Gastroesophageal sphincter (tissue), 4 donors: ENCODE results near the gene FBLIM1. TPM values are rescaled to one million over a fixed set of nuclear protein-coding genes. Genes with fewer than 3 reads are reported as not detected.

Experiments
- ATAC-seq: fragments of 150-250 bp; one replicate; pipeline ENCODE4 v1.9.1; 2016; ENCODE audit warnings: mild to moderate bottlenecking, moderate library complexity
- H3K27ac ChIP-seq, 4 donors: fragments of 200-600 bp; sonication (generic) in 3 of 4; 1 replicate in 3 of 4; 2 replicates in 1 of 4; pipeline ENCODE4 v1.5.1; 2016 to 2019
- H3K27me3 ChIP-seq: fragments of 200-600 bp; sonication (generic); one replicate; pipeline ENCODE4 v1.5.1; 2019
- H3K36me3 ChIP-seq, 2 donors: fragments of 200-600 bp; sonication (generic); one replicate each; pipeline ENCODE4 v1.5.1; 2019; ENCODE audit warnings: control low read depth in 1 of 2
- H3K4me1 ChIP-seq, 3 donors: fragments of 200-600 bp; sonication (generic); 1 replicate in 2 of 3; 2 replicates in 1 of 3; pipeline ENCODE4 v1.5.1; 2016 to 2019; ENCODE audit warnings: control low read depth in 2 of 3
- H3K4me3 ChIP-seq, 2 donors: fragments of 200-600 bp; sonication (generic); one replicate each; pipeline ENCODE4 v1.5.1; 2019; ENCODE audit warnings: mild to moderate bottlenecking in 1 of 2, moderate library complexity in 1 of 2
- H3K9me3 ChIP-seq, 3 donors: fragments of 200-600 bp; sonication (generic); one replicate each; pipeline ENCODE4 v1.5.1; 2017 to 2019; ENCODE audit warnings: control low read depth in 2 of 3
- EP300 ChIP-seq: sonication (generic); formaldehyde crosslinking; IDR thresholded peaks from one replicate; pipeline ENCODE4 v1.6.1; 2017; ENCODE audit warnings: antibody characterized with exemption, mild to moderate bottlenecking
- POLR2A ChIP-seq, 2 donors: fragments of 450-650 bp; IDR thresholded peaks; one replicate each; pipeline ENCODE4 v1.6.1; 2017; ENCODE audit warnings: antibody characterized with exemption in 2 of 2, mild to moderate bottlenecking in 2 of 2, moderate library complexity in 1 of 2
- POLR2AphosphoS5 ChIP-seq: sonication (generic); formaldehyde crosslinking; IDR thresholded peaks from one replicate; pipeline ENCODE4 v1.6.1; 2017; ENCODE audit warnings: antibody characterized with exemption
- WGBS, 2 donors: methylation state at CpG; one replicate each; pipeline ENCODE4 v1.1.5; 2018; ENCODE audit warnings: low coverage in 1 of 2; 5-methylcytosine and 5-hydroxymethylcytosine counted together
- total RNA-seq, 4 donors: library from RNA; depleted of rRNA; stranded (reverse); fragments of >200 nt; gene quantifications; one replicate each; pipeline ENCODE4 v1.1.0, GENCODE V29; 2016
- TF ChIP-seq, protein P1 (sequence below), 4 experiments: fragments of 200-600 bp in 2 of 4; fragments of 450-650 bp in 2 of 4; sonication (generic) in 1 of 4; IDR thresholded peaks; one replicate each; pipeline ENCODE4 v1.5.1; 2017 to 2019; ENCODE audit warnings: antibody characterized with exemption in 4 of 4, mild to moderate bottlenecking in 2 of 4, moderate library complexity in 2 of 4

The FBLIM1 gene
- total RNA-seq, 4 donors from 2014 or later = 40.4 to 106 (median 47.0) TPM

DNA sequence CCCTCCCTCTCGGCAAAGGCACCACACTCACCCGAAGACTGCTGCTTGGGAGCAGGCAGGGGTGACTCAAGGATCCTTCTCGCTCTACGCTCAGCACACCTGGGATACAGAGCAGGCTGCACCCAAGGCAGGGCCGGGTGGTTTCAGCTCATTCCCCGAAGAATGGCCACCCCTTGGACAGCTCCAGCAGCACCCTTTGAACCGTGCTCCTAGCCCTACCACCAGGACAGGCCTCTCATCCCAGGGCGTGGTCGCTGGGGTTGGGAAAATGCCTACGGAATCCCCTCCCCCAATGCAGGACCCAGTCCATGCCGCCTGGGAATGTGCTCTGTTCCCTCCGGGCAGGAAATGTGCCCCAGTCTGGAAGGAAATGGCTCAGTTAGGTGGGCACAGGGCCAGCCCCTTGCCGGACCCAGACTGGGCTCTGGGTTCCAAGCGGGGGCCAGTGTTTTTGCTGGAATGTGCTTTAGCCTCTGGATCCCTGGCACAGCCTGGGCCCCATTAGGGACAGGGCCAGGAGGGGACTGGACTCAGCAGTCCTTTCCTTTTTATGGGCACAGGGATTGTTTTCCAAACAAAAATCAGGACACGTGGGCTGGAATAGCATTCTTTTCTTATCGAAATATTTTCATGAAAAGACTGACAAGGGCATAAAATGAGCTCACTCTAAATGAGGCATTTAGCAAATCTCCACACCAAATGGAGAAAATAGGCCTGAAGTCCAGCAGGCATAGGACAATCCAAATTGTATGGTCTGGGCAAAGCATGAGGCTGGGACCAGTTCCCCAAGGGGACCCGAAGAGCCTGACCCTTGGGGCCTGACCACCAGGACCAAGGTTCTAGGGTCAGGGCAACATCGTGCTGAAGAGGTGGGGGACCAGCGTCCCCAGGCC lies 8.9 kb upstream of the FBLIM1 start:
- ATAC-seq = peak; percentile 56

GRCh38 chr1:15750924-15751323 lies 7.7 kb upstream of the FBLIM1 start:
- H3K27ac ChIP-seq = no peak overlapping the region

More for the DNA sequence above, 8.9 kb upstream of the FBLIM1 start:
- 47% methylated on average over 5 of the region's 19 CpGs; no CpG with 5 or more reads in 1 of the 2 donors for WGBS, 2 donors
- TF ChIP-seq POLR2AphosphoS5 (no peak), POLR2A (IDR thresholded peaks at IDR 0.05) (no peak), EP300 (no peak)
- TF ChIP-seq, protein P1, sequence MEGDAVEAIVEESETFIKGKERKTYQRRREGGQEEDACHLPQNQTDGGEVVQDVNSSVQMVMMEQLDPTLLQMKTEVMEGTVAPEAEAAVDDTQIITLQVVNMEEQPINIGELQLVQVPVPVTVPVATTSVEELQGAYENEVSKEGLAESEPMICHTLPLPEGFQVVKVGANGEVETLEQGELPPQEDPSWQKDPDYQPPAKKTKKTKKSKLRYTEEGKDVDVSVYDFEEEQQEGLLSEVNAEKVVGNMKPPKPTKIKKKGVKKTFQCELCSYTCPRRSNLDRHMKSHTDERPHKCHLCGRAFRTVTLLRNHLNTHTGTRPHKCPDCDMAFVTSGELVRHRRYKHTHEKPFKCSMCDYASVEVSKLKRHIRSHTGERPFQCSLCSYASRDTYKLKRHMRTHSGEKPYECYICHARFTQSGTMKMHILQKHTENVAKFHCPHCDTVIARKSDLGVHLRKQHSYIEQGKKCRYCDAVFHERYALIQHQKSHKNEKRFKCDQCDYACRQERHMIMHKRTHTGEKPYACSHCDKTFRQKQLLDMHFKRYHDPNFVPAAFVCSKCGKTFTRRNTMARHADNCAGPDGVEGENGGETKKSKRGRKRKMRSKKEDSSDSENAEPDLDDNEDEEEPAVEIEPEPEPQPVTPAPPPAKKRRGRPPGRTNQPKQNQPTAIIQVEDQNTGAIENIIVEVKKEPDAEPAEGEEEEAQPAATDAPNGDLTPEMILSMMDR (IDR thresholded peaks at IDR 0.05) = no peak
- Histone ChIP-seq H3K4me3 (no peak overlapping the region), H3K9me3 (no peaks in the 10 kb centered on the region), H3K36me3 (no peaks in the 10 kb centered on the region), H3K27me3 (no peaks in the 10 kb centered on the region), H3K27ac (no peak overlapping the region), H3K4me1 (peaks cover 0 to 14% (median 0%) of the 10 kb centered on the region in 3 donors)

DNA sequence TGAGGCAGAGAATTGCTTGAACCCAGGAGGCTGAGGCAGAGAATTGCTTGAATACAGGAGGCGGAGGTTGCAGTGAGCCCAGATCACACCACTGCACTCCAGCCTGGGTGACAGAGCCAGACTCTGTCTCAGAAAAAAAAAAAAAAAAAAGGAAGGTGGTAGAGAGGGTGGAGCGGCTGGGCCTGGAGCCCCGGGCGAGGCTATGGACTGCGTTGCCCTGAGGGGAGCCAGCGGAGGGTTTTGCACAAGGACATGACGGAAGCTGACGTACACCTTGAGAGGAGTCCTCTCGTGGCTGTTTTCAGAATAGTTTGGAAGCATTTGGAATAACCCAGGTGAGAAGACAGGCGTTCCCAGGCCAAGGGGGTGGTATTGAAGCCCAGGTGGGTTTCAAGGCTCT lies 6.9 kb upstream of the FBLIM1 start:
- H3K36me3 ChIP-seq = no peaks in the 10 kb centered on the region
- ATAC-seq = no peak
- 87 to 94% methylated on average over 3 to 9 of the region's 10 CpGs for WGBS, 2 donors
- no peak overlapping the region for H3K4me3 ChIP-seq
- H3K9me3 ChIP-seq = no peaks in the 10 kb centered on the region
- peaks cover 0 to 24% (median 0%) of the 10 kb centered on the region in 3 donors for H3K4me1 ChIP-seq
- TF ChIP-seq POLR2AphosphoS5 = no peak
- TF ChIP-seq, protein P1 (IDR thresholded peaks at IDR 0.05) = no peak
- no peak for TF ChIP-seq EP300
- no peak for TF ChIP-seq POLR2A (IDR thresholded peaks at IDR 0.05)
- no peak overlapping the region for H3K27ac ChIP-seq
- no peaks in the 10 kb centered on the region for H3K27me3 ChIP-seq

More at GRCh38 chr1:15750924-15751323, 7.7 kb upstream of the FBLIM1 start:
- Histone ChIP-seq H3K9me3 (no peaks in the 10 kb centered on the region), H3K4me3 (no peak overlapping the region), H3K36me3 (no peaks in the 10 kb centered on the region), H3K27me3 (no peaks in the 10 kb centered on the region), H3K4me1 (peaks cover 0 to 18% (median 0%) of the 10 kb centered on the region in 3 donors)
- no peak for ATAC-seq
- TF ChIP-seq EP300 = no peak
- WGBS, 2 donors = 91 to 100% methylated on average over 2 to 4 of the region's 12 CpGs

- peaks cover 7% of the 10 kb centered on the region for H3K27me3 ChIP-seq
- no peak overlapping the region for H3K4me3 ChIP-seq
- no peak for ATAC-seq
- H3K4me1 ChIP-seq = peaks cover 0 to 44% (median 14%) of the 10 kb centered on the region in 3 donors
- 67 to 88% methylated on average over 1 to 5 of the region's 10 CpGs for WGBS, 2 donors
- H3K27ac ChIP-seq = no peak overlapping the region
- no peaks in the 10 kb centered on the region for H3K36me3 ChIP-seq
- no peak for TF ChIP-seq POLR2A (IDR thresholded peaks at IDR 0.05)
- TF ChIP-seq, protein P1 (IDR thresholded peaks at IDR 0.05) = no peak
- no peak for TF ChIP-seq POLR2AphosphoS5
- no peak for TF ChIP-seq EP300
- H3K9me3 ChIP-seq = no peaks in the 10 kb centered on the region
Measured at GRCh38 chr1:15753776-15754175, 4.8 kb upstream of the FBLIM1 start.

GRCh38 chr1:15755021-15755645 lies 3.5 kb upstream of the FBLIM1 start:
- ATAC-seq = no peak
- Histone ChIP-seq H3K4me1 (peaks cover 0 to 45% (median 20%) of the 10 kb centered on the region in 3 donors), H3K27ac (no peak overlapping the region), H3K27me3 (peaks cover 16% of the 10 kb centered on the region), H3K4me3 (no peak overlapping the region), H3K9me3 (no peaks in the 10 kb centered on the region), H3K36me3 (no peaks in the 10 kb centered on the region)
- 89 to 100% methylated on average over 2 of the region's 2 CpGs for WGBS, 2 donors
- TF ChIP-seq POLR2A (IDR thresholded peaks at IDR 0.05) (no peak), EP300 (no peak), POLR2AphosphoS5 (no peak)
- TF ChIP-seq, protein P1 (IDR thresholded peaks at IDR 0.05) = no peak
